ENCODE measurements around the gene SCAF1.

- TF ChIP-seq MLX (CRISPR knock-in tag; IDR thresholded peaks at IDR 0.05) (no peak), SP1 (CRISPR knock-in tag; conservative IDR thresholded peaks at IDR 0.05) (no peak), CTCF (IDR thresholded peaks at IDR 0.05) (no peak), MAX (CRISPR knock-in tag; IDR thresholded peaks at IDR 0.05) (no peak), AFF4 (CRISPR knock-in tag; IDR thresholded peaks at IDR 0.05; ENCODE audit: borderline replicate concordance) (no peak), JUN (CRISPR knock-in tag; IDR thresholded peaks at IDR 0.05) (no peak)
Measured at GRCh38 chr19:49651820-49652550, 10.0 kb downstream of the SCAF1 start.
